Panc1 (cell line): ENCODE data around the gene MEGF9.

Source experiments
- CTCF ChIP-seq: fragments of 450-650 bp; IDR thresholded peaks from 2 replicates; pipeline ENCODE4 v1.5.1; 2017; ENCODE audit warnings: mild to moderate bottlenecking
- POLR2AphosphoS5 ChIP-seq: IDR thresholded peaks from 2 replicates; pipeline ENCODE4 v1.6.1; 2012; ENCODE audit warnings: mild to moderate bottlenecking, low read depth, low read length, moderate library complexity

GRCh38 chr9:120688758-120689157 lies 25.5 kb downstream of the MEGF9 start:
- TF ChIP-seq CTCF, result no peak
- no peak for TF ChIP-seq POLR2AphosphoS5
